Vagina (tissue), 2 donors: ENCODE data around the gene PTPRN2.

Experiments
- CTCF ChIP-seq, 3 experiments: fragments of 450-650 bp in 2 of 3; fragments of 200-600 bp in 1 of 3; sonication (generic) in 1 of 3; IDR thresholded peaks; one replicate each; pipeline ENCODE4 v1.5.1; 2017 to 2019; ENCODE audit warnings: antibody characterized with exemption in 3 of 3, mild to moderate bottlenecking in 2 of 3, moderate library complexity in 2 of 3
- POLR2A ChIP-seq, 2 donors: fragments of 450-650 bp; IDR thresholded peaks; one replicate each; pipeline ENCODE4 v1.6.1; 2017; ENCODE audit warnings: antibody characterized with exemption in 2 of 2, mild to moderate bottlenecking in 2 of 2, moderate library complexity in 2 of 2
- POLR2AphosphoS5 ChIP-seq, 2 donors: sonication (generic); formaldehyde crosslinking; IDR thresholded peaks; one replicate each; pipeline ENCODE4 v1.9.0; 2017; ENCODE audit warnings: antibody characterized with exemption in 2 of 2, mild to moderate bottlenecking in 2 of 2, low read depth in 1 of 2; ENCODE audit not compliant: insufficient read depth in 1 of 2

- TF ChIP-seq CTCF (IDR thresholded peaks at IDR 0.05), result no peak
- TF ChIP-seq POLR2AphosphoS5 (IDR thresholded peaks at IDR 0.05; ENCODE audit: insufficient read depth in 1 of 2, low read depth in 1 of 2), result no peak
- TF ChIP-seq POLR2A (IDR thresholded peaks at IDR 0.05), result no peak
These were observed 241.9 kb downstream of the PTPRN2 start for GRCh38 chr7:158345731-158346130.
